CD14-positive monocyte (primary cell): ENCODE results near the gene KPRP. TPM values are rescaled to one million over a fixed set of nuclear protein-coding genes. Genes with fewer than 3 reads are reported as not detected.

ENCODE experiments used
- DNase-seq, 3 donors: peaks; one replicate each; pipeline ENCODE4 v3.0.0-alpha.2; 2011 to 2022
- H2AFZ ChIP-seq: 2 replicates; pipeline ENCODE4 v1.6.0; 2012; ENCODE audit warnings: mild to moderate bottlenecking, low read depth, low read length, inconsistent platforms; ENCODE audit not compliant: insufficient read depth, poor library complexity, severe bottlenecking
- H3K27ac ChIP-seq, 2 donors: 1 replicate in 1 of 2; 2 replicates in 1 of 2; pipeline ENCODE4 v1.5.1; 2012 to 2013; ENCODE audit warnings: low read length in 2 of 2, control low read depth in 1 of 2, inconsistent platforms in 1 of 2, low read depth in 1 of 2, mild to moderate bottlenecking in 1 of 2
- H3K27me3 ChIP-seq, 2 donors: one replicate each; pipeline versions ENCODE4 v1.6.0 to v1.6.1; 2011 to 2013; ENCODE audit warnings: low read length in 2 of 2; ENCODE audit not compliant: control insufficient read depth in 2 of 2, insufficient read depth in 2 of 2
- H3K36me3 ChIP-seq, 2 donors: replicated peaks in 1 of 2; 1 replicate in 1 of 2; 2 replicates in 1 of 2; pipeline versions ENCODE4 v1.5.1 to v1.6.1; 2012 to 2013; ENCODE audit warnings: low read length in 2 of 2, control low read depth in 1 of 2, inconsistent platforms in 1 of 2, mild to moderate bottlenecking in 1 of 2; ENCODE audit not compliant: insufficient read depth in 2 of 2, control insufficient read depth in 1 of 2
- H3K4me1 ChIP-seq, 2 donors: 1 replicate in 1 of 2; 2 replicates in 1 of 2; pipeline versions ENCODE4 v1.5.1 to v1.6.1; 2012 to 2013; ENCODE audit warnings: low read length in 2 of 2, control low read depth in 1 of 2, inconsistent platforms in 1 of 2, mild to moderate bottlenecking in 1 of 2, moderate library complexity in 1 of 2; ENCODE audit not compliant: insufficient read depth in 2 of 2, control insufficient read depth in 1 of 2
- H3K4me2 ChIP-seq: replicated peaks from 2 replicates; pipeline ENCODE3; 2012; ENCODE audit warnings: low read length, moderate library complexity, mild to moderate bottlenecking; ENCODE audit not compliant: poor library complexity, severe bottlenecking; ENCODE audit errors: extremely low read depth
- H3K4me3 ChIP-seq, 3 experiments: fragments of 200-600 bp in 1 of 3; sonication (generic) in 1 of 3; replicated peaks in 1 of 3; 1 replicate in 2 of 3; 2 replicates in 1 of 3; pipeline ENCODE4 v1.5.1; 2011 to 2013; ENCODE audit warnings: low read length in 3 of 3, mild to moderate bottlenecking in 3 of 3, control low read depth in 2 of 3, low read depth in 2 of 3, inconsistent platforms in 1 of 3, moderate library complexity in 1 of 3
- H3K79me2 ChIP-seq: 2 replicates; pipeline ENCODE4 v1.6.0; 2012; ENCODE audit warnings: mild to moderate bottlenecking, control low read depth, inconsistent platforms, low read length, moderate library complexity; ENCODE audit not compliant: insufficient read depth
- H3K9ac ChIP-seq: 2 replicates; pipeline ENCODE4 v1.6.0; 2017; ENCODE audit warnings: low read length, mild to moderate bottlenecking; ENCODE audit not compliant: insufficient read depth, poor library complexity, severe bottlenecking
- H3K9me3 ChIP-seq, 2 donors: replicated peaks in 1 of 2; 1 replicate in 1 of 2; 2 replicates in 1 of 2; pipeline versions ENCODE4 v1.5.1 to v1.6.1; 2012 to 2013; ENCODE audit warnings: low read length in 2 of 2, control low read depth in 1 of 2; ENCODE audit not compliant: control insufficient read depth in 1 of 2, insufficient read depth in 1 of 2
- H4K20me1 ChIP-seq: 2 replicates; pipeline ENCODE4 v1.6.0; 2012; ENCODE audit warnings: mild to moderate bottlenecking, low read length, control low read depth, moderate library complexity; ENCODE audit not compliant: insufficient read depth
- H3K27ac Mint-ChIP-seq, 7 donors: one replicate each; pipeline ENCODE4 v1.8.0; 2020; ENCODE audit warnings: mild to moderate bottlenecking in 7 of 7, mixed read lengths in 7 of 7, moderate library complexity in 6 of 7, inconsistent platforms in 2 of 7
- H3K27me3 Mint-ChIP-seq, 3 donors: one replicate each; pipeline ENCODE4 v1.8.0; 2021 to 2022; ENCODE audit warnings: low read depth in 3 of 3, mild to moderate bottlenecking in 3 of 3, mixed read lengths in 3 of 3, moderate library complexity in 3 of 3, inconsistent platforms in 1 of 3
- H3K36me3 Mint-ChIP-seq, 2 donors: one replicate each; pipeline ENCODE4 v1.8.0; 2020; ENCODE audit warnings: mixed read lengths in 2 of 2, inconsistent platforms in 1 of 2, mild to moderate bottlenecking in 1 of 2
- H3K4me1 Mint-ChIP-seq: one replicate; pipeline ENCODE4 v1.8.0; 2020; ENCODE audit warnings: mild to moderate bottlenecking, mixed read lengths
- H3K4me3 Mint-ChIP-seq, 2 donors: one replicate each; pipeline ENCODE4 v1.8.0; 2020; ENCODE audit warnings: mild to moderate bottlenecking in 2 of 2, mixed read lengths in 2 of 2, moderate library complexity in 1 of 2
- H3K9me3 Mint-ChIP-seq, 7 donors: one replicate each; pipeline ENCODE4 v1.8.0; 2020 to 2022; ENCODE audit warnings: mixed read lengths in 7 of 7, mild to moderate bottlenecking in 6 of 7, moderate library complexity in 6 of 7, inconsistent platforms in 2 of 7
- CTCF ChIP-seq: fragments of 200-600 bp; IDR thresholded peaks from one replicate; pipeline ENCODE4 v1.8.0; 2022; ENCODE audit warnings: antibody characterized with exemption, mild to moderate bottlenecking
- WGBS: methylation state at CpG from one replicate; pipeline ENCODE4 v1.1.5; 2013; ENCODE audit warnings: missing lambda C conversion rate; ENCODE audit not compliant: insufficient coverage; 5-methylcytosine and 5-hydroxymethylcytosine counted together
- intact Hi-C, 2 donors: fragments of 100-400 bp; cut with micrococcal nuclease; formaldehyde crosslinking; loops; one replicate each; pipeline versions ENCODE4 v1.15.0 to v1.15.1; 2023
- polyA plus RNA-seq, 3 donors: library from polyadenylated mRNA; depleted of rRNA in 1 of 3; unstranded in 2 of 3; stranded (reverse) in 1 of 3; fragments of 300-500 nt in 2 of 3; fragments of >200 nt in 1 of 3; fragmentation: Illumina TruSeq in 2 of 3; gene quantifications; 1 replicate in 2 of 3; 2 replicates in 1 of 3; pipeline ENCODE4 v1.2.3, GENCODE V29; 2012 to 2021

The KPRP gene
- polyA plus RNA-seq, 3 donors, result not detected

- intact Hi-C loops, result no loop called here
- no CpG with 5 or more reads among the region's 1 CpG for WGBS
- DNase-seq, result no peak
These were observed 5.6 kb upstream of the KPRP start for GRCh38 chr1:152752225-152752624.

GRCh38 chr1:152753586-152753985 lies 4.2 kb upstream of the KPRP start:
- Histone ChIP-seq H3K27me3 (peaks cover 11 to 15% of the 10 kb centered on the region in 2 donors), H3K9me3 (no peaks in the 10 kb centered on the region), H3K4me2 (no peak overlapping the region), H3K4me3 (no peak overlapping the region), H3K27ac (no peak overlapping the region), H3K36me3 (no peaks in the 10 kb centered on the region), H3K79me2 (no peaks in the 10 kb centered on the region), H3K4me1 (no peaks in the 10 kb centered on the region), H2AFZ (no peak overlapping the region), H3K9ac (no peak overlapping the region), H4K20me1 (no peaks in the 10 kb centered on the region)
- peaks cover 0 to 2% (median 0%) of the 10 kb centered on the region in 7 donors for H3K9me3 Mint-ChIP-seq
- no peak for DNase-seq
- intact Hi-C loops, result no loop called here
- no peak overlapping the region for H3K4me3 Mint-ChIP-seq
- H3K27me3 Mint-ChIP-seq, result peaks cover 5 to 17% (median 12%) of the 10 kb centered on the region in 3 donors
- peak overlapping the region in 1 of 7 donors; percentile 30 for H3K27ac Mint-ChIP-seq
- no peaks in the 10 kb centered on the region for H3K4me1 Mint-ChIP-seq
- no peaks in the 10 kb centered on the region for H3K36me3 Mint-ChIP-seq
- no peak for TF ChIP-seq CTCF
- no CpG with 5 or more reads among the region's 1 CpG for WGBS

More at GRCh38 chr1:152752225-152752624, 5.6 kb upstream of the KPRP start:
- no peaks in the 10 kb centered on the region for H3K4me1 ChIP-seq
- no peak overlapping the region for H3K27ac Mint-ChIP-seq
- no peaks in the 10 kb centered on the region for H3K79me2 ChIP-seq
- H3K9me3 ChIP-seq, result no peaks in the 10 kb centered on the region
- no peak overlapping the region for H2AFZ ChIP-seq
- H3K27ac ChIP-seq, result no peak overlapping the region
- H3K4me2 ChIP-seq, result no peak overlapping the region
- peaks cover 11 to 15% of the 10 kb centered on the region in 2 donors for H3K27me3 ChIP-seq
- H3K36me3 Mint-ChIP-seq, result no peaks in the 10 kb centered on the region
- peaks cover 8 to 14% (median 12%) of the 10 kb centered on the region in 3 donors for H3K27me3 Mint-ChIP-seq
- no peaks in the 10 kb centered on the region for H4K20me1 ChIP-seq
- H3K4me1 Mint-ChIP-seq, result no peaks in the 10 kb centered on the region
- no peak overlapping the region for H3K4me3 Mint-ChIP-seq
- no peak overlapping the region for H3K9ac ChIP-seq
- peaks cover 0 to 2% (median 0%) of the 10 kb centered on the region in 7 donors for H3K9me3 Mint-ChIP-seq
- no peaks in the 10 kb centered on the region for H3K36me3 ChIP-seq
- TF ChIP-seq CTCF, result no peak
- no peak overlapping the region for H3K4me3 ChIP-seq
